HG02759 (cell line): ENCODE measurements around the gene ATP8B1.
"Not testable (repeated sequence)": the region's sequence is repeated elsewhere in the genome, so short reads cannot be mapped to it uniquely, and the experiment has no call there.

Experiments
- ATAC-seq: cut with Tn5 transposase; IDR thresholded peaks from one replicate; pipeline ENCODE4 v1.9.1; 2021; ENCODE audit warnings: mild to moderate bottlenecking, moderate library complexity; ENCODE audit not compliant: unreplicated experiment

Gene ATP8B1

GRCh38 chr18:57677262-57678211 is 125.6 kb downstream of the ATP8B1 start:
- ATAC-seq: no peak

- ATAC-seq: no peak
These were observed 128.2 kb downstream of the ATP8B1 start for GRCh38 chr18:57674891-57675290.

- ATAC-seq: no peak
These were observed 133.1 kb downstream of the ATP8B1 start for GRCh38 chr18:57670046-57670445.

- no peak for ATAC-seq
These were observed 135.1 kb downstream of the ATP8B1 start for GRCh38 chr18:57668021-57668420.

GRCh38 chr18:57666818-57667497 is 136.2 kb downstream of the ATP8B1 start:
- ATAC-seq: no peak

GRCh38 chr18:57664568-57665165 is 138.4 kb downstream of the ATP8B1 start:
- ATAC-seq: no peak

- ATAC-seq: no peak
These were observed 142.2 kb downstream of the ATP8B1 start for GRCh38 chr18:57660961-57661360.

- ATAC-seq: no peak
These were observed 143.5 kb downstream of the ATP8B1 start for GRCh38 chr18:57659460-57660102.

GRCh38 chr18:57657542-57657941 is 145.6 kb downstream of the ATP8B1 start:
- ATAC-seq: no peak

- no peak for ATAC-seq
These were observed 147.4 kb downstream of the ATP8B1 start for GRCh38 chr18:57655740-57656139.

GRCh38 chr18:57651914-57652313 is 151.2 kb downstream of the ATP8B1 start:
- no peak for ATAC-seq

- peak; percentile 97 for ATAC-seq
These were observed 153.3 kb downstream of the ATP8B1 start for GRCh38 chr18:57649556-57650500.

- ATAC-seq: no peak
These were observed 154.7 kb downstream of the ATP8B1 start for GRCh38 chr18:57648414-57648813.

- ATAC-seq: no peak
These were observed 158.6 kb downstream of the ATP8B1 start for GRCh38 chr18:57644540-57644939.

GRCh38 chr18:57643726-57644125 is 159.4 kb downstream of the ATP8B1 start:
- ATAC-seq: not testable (repeated sequence)

- not testable (repeated sequence) for ATAC-seq
These were observed 160.7 kb downstream of the ATP8B1 start for GRCh38 chr18:57642462-57642861.

GRCh38 chr18:57640749-57641148 is 162.4 kb downstream of the ATP8B1 start:
- no peak for ATAC-seq

GRCh38 chr18:57640236-57640635 is 162.9 kb downstream of the ATP8B1 start:
- ATAC-seq: no peak

- no peak for ATAC-seq
These were observed 167.9 kb downstream of the ATP8B1 start for GRCh38 chr18:57635003-57635822.
